Endothelial cell (in vitro differentiated cells): ENCODE measurements around the gene ATP6V1A. TPM values are rescaled to one million over a fixed set of nuclear protein-coding genes. Genes with fewer than 3 reads are reported as not detected.

Experiments
- DNase-seq: peaks from one replicate; pipeline ENCODE4 v3.0.0; 2021; ENCODE audit warnings: low spot score
- H3K27ac Mint-ChIP-seq: one replicate; pipeline ENCODE4 v1.8.0; 2021; ENCODE audit warnings: mixed read lengths, inconsistent platforms; ENCODE audit not compliant: unreplicated experiment
- H3K27me3 Mint-ChIP-seq: one replicate; pipeline ENCODE4 v1.8.0; 2021; ENCODE audit warnings: mild to moderate bottlenecking, moderate library complexity, mixed read lengths, inconsistent platforms; ENCODE audit not compliant: unreplicated experiment
- H3K36me3 Mint-ChIP-seq: one replicate; pipeline ENCODE4 v1.8.0; 2021; ENCODE audit warnings: mild to moderate bottlenecking, low read depth, mixed read lengths, inconsistent platforms; ENCODE audit not compliant: unreplicated experiment
- H3K4me1 Mint-ChIP-seq: one replicate; pipeline ENCODE4 v1.8.0; 2021; ENCODE audit warnings: mild to moderate bottlenecking, mixed read lengths, inconsistent platforms; ENCODE audit not compliant: unreplicated experiment
- H3K4me3 Mint-ChIP-seq: one replicate; pipeline ENCODE4 v1.8.0; 2021; ENCODE audit warnings: mild to moderate bottlenecking, mixed read lengths, inconsistent platforms; ENCODE audit not compliant: unreplicated experiment
- H3K9me3 Mint-ChIP-seq: one replicate; pipeline ENCODE4 v1.8.0; 2021; ENCODE audit warnings: mixed read lengths, inconsistent platforms; ENCODE audit not compliant: unreplicated experiment
- CTCF ChIP-seq: fragments of 200-600 bp; sonication (generic); IDR thresholded peaks from one replicate; pipeline ENCODE4 v1.5.0; 2021; ENCODE audit warnings: antibody characterized with exemption; ENCODE audit not compliant: unreplicated experiment
- total RNA-seq: library from RNA; stranded (reverse); fragmentation: NEBNext Ultra II Directional; extraction: Animal tissue kit (Norgen Biotek cat#: 25700); gene quantifications from one replicate; pipeline ENCODE4 v1.2.1, GENCODE V29; 2021; ENCODE audit not compliant: unreplicated experiment

The ATP6V1A gene
- total RNA-seq, 1 donor from 2014 or later = 71.3 TPM

- peak; percentile 59 for DNase-seq
- peaks cover 50% of the 10 kb centered on the region for H3K4me1 Mint-ChIP-seq
- H3K36me3 Mint-ChIP-seq = peaks cover 4% of the 10 kb centered on the region
- H3K9me3 Mint-ChIP-seq = no peaks in the 10 kb centered on the region
- peak overlapping the region; percentile 99 for H3K4me3 Mint-ChIP-seq
- TF ChIP-seq CTCF = peak; percentile 49
- peak overlapping the region; percentile 95 for H3K27ac Mint-ChIP-seq
- H3K27me3 Mint-ChIP-seq = peaks cover 9% of the 10 kb centered on the region
Measured at GRCh38 chr3:113744941-113745755, 1.7 kb upstream of the ATP6V1A start.

- TF ChIP-seq CTCF = no peak
Measured at GRCh38 chr3:113745756-113746547, 883 bp upstream of the ATP6V1A start, which contains the start of gene NAA50. NAA50 (minus strand) TSS chr3:113746249; CDS start chr3:113745949, 300 bp downstream.

GRCh38 chr3:113747283-113748046 is 630 bp downstream of the ATP6V1A start:
- H3K27me3 Mint-ChIP-seq = peaks cover 9% of the 10 kb centered on the region
- peak overlapping the region; percentile 100 for H3K27ac Mint-ChIP-seq

More at GRCh38 chr3:113745756-113746547, 883 bp upstream of the ATP6V1A start, which contains the start of gene NAA50:
- Mint-ChIP-seq H3K27me3 (peaks cover 9% of the 10 kb centered on the region), H3K27ac (peak within 1 kb of the TSS; percentile 100), H3K36me3 (peaks cover 4% of the 10 kb centered on the region), H3K9me3 (no peaks in the 10 kb centered on the region), H3K4me3 (peak within 1 kb of the TSS; percentile 99), H3K4me1 (peaks cover 49% of the 10 kb centered on the region)
- peak; percentile 95 for DNase-seq

GRCh38 chr3:113751141-113751540 is 4.3 kb downstream of the ATP6V1A start:
- no peak for DNase-seq
- Mint-ChIP-seq H3K27me3 (peaks cover 6% of the 10 kb centered on the region), H3K4me3 (no peak overlapping the region), H3K9me3 (no peaks in the 10 kb centered on the region), H3K4me1 (peaks cover 28% of the 10 kb centered on the region), H3K27ac (no peak overlapping the region), H3K36me3 (peaks cover 4% of the 10 kb centered on the region)
- TF ChIP-seq CTCF = no peak

More at GRCh38 chr3:113747283-113748046, 630 bp downstream of the ATP6V1A start:
- Mint-ChIP-seq H3K9me3 (no peaks in the 10 kb centered on the region), H3K4me3 (peak overlapping the region; percentile 99), H3K36me3 (peaks cover 4% of the 10 kb centered on the region), H3K4me1 (peaks cover 47% of the 10 kb centered on the region)
- no peak for DNase-seq
- no peak for TF ChIP-seq CTCF
